GM12892 (cell line): ENCODE results near the gene DPAGT1.

Source experiments
- POLR2AphosphoS5 ChIP-seq: IDR thresholded peaks from 2 replicates; pipeline ENCODE4 v1.6.1; 2011; ENCODE audit warnings: low read depth, low read length, control low read depth
- TAF1 ChIP-seq: IDR thresholded peaks from 2 replicates; pipeline ENCODE4 v1.6.1; 2011; ENCODE audit warnings: low read depth, mild to moderate bottlenecking, control low read depth, low read length, borderline replicate concordance

GRCh38 chr11:119088406-119088805, 13.2 kb downstream of the DPAGT1 start:
- TF ChIP-seq TAF1 (no peak), POLR2AphosphoS5 (no peak)
